Right lobe of liver (tissue), 6 donors: ENCODE measurements around the gene SEMA6B. TPM values are rescaled to one million over a fixed set of nuclear protein-coding genes. Genes with fewer than 3 reads are reported as not detected.

Experiments
- ATAC-seq, 4 donors: fragments of 200-7000 bp; cut with Tn5 transposase; one replicate each; pipeline ENCODE4 v1.9.1; 2020; ENCODE audit warnings: mild to moderate bottlenecking in 4 of 4, moderate library complexity in 4 of 4
- DNase-seq, 3 donors: peaks; one replicate each; pipeline ENCODE4 v3.0.0-alpha.2; 2020
- H3K27ac ChIP-seq, 3 donors: fragments of 200-600 bp; one replicate each; pipeline ENCODE4 v1.8.0; 2022
- H3K27me3 ChIP-seq, 2 donors: fragments of 200-600 bp; one replicate each; pipeline ENCODE4 v1.8.0; 2022
- H3K36me3 ChIP-seq, 4 donors: fragments of 200-600 bp; sonication (generic) in 1 of 4; one replicate each; pipeline versions ENCODE4 v1.5.1 to v1.8.0; 2017 to 2022; ENCODE audit warnings: control low read depth in 1 of 4
- H3K4me1 ChIP-seq, 4 donors: fragments of 200-600 bp; sonication (generic) in 1 of 4; one replicate each; pipeline versions ENCODE4 v1.5.1 to v1.8.0; 2017 to 2022; ENCODE audit warnings: control low read depth in 1 of 4
- H3K4me3 ChIP-seq, 3 donors: fragments of 200-600 bp; one replicate each; pipeline ENCODE4 v1.8.0; 2022
- H3K9me3 ChIP-seq, 4 donors: fragments of 200-600 bp; sonication (generic) in 1 of 4; one replicate each; pipeline versions ENCODE4 v1.5.1 to v1.8.0; 2017 to 2022; ENCODE audit warnings: control low read depth in 1 of 4
- POLR2A ChIP-seq: fragments of 450-650 bp; IDR thresholded peaks from one replicate; pipeline ENCODE4 v1.6.1; 2017; ENCODE audit warnings: antibody characterized with exemption, mild to moderate bottlenecking
- WGBS: methylation state at CpG from one replicate; pipeline ENCODE4 v1.1.6; 2018; ENCODE audit warnings: low coverage, low lambda C conversion rate; ENCODE audit not compliant: insufficient coverage; ENCODE audit errors: missing lambda C conversion rate; 5-methylcytosine and 5-hydroxymethylcytosine counted together
- intact Hi-C, 2 donors: fragments of 100-400 bp; cut with DNase I; formaldehyde crosslinking; loops; one replicate each; pipeline versions ENCODE4 v1.11.2 to v1.14.1; 2022
- total RNA-seq, 6 experiments: library from RNA; depleted of rRNA in 2 of 6; stranded (reverse); fragments of >200 nt in 2 of 6; fragmentation: NEBNext Ultra II Directional in 3 of 6; extraction: Animal tissue kit (Norgen Biotek cat#: 25700) in 3 of 6; gene quantifications; one replicate each; pipeline versions ENCODE4 v1.1.0 to v1.2.4, GENCODE V29; 2016 to 2023
- TF ChIP-seq, protein P1 (sequence below), 4 donors: fragments of 200-600 bp in 3 of 4; fragments of 450-650 bp in 1 of 4; IDR thresholded peaks; one replicate each; pipeline versions ENCODE4 v1.5.1 to v1.8.0; 2016 to 2022; ENCODE audit warnings: antibody characterized with exemption in 4 of 4, mild to moderate bottlenecking in 2 of 4
- donor health status: DM: no; HTN: yes; CAD: no.
- donor health status: DM: no; HTN: no; CAD: no.
- donor health status: DM: no; HTN: no; CAD: no.
- donor health status: DM: no; HTN: yes; CAD: no.
- donor health status: DM: no; HTN: yes; CAD: no.

Gene SEMA6B
- total RNA-seq, 6 experiments from 2014 or later = 1.0 to 6.5 (median 2.3) TPM

DNA sequence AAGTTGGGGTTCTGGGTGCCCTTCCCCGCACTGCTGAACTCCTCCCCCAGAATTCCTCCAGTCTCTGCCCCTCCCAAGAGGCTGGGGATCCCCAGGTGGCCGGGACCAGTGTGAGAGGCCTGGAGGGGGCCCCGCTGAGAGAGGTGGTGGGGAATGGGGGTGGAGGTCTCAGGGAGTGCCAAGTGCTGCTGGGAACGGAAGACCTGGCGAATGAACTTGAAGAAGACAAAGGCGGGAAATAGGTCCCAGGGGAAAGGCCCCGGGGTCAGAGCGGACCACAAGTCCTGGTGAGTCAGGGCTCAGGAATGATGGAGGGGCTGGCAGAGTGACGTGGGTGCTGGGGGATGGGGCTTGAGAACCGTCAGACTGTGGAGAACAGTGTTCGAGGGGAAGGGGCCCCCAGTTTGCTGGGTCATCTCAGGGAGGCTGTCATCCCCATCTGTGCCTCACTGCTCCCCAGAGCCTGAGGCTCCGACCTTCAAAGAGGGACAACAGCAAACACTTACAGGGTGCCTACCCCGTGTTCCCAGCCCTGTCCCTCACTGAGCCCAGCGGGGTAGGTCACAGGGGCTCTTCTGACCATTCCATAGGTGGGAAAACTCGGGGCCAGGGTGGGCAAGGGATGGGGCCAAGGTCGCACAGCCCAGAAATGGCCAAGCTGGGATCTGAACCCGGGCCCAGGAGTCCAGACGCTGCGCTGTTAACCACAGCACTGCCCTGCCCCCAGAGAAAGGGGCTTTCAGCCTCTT is 16.0 kb upstream of the SEMA6B start:
- H3K4me1 ChIP-seq = no peaks in the 10 kb centered on the region
- WGBS = 24% methylated on average over 8 of the region's 19 CpGs
- intact Hi-C loops = loop anchor here (5.0 kb wide), 2 partner anchors 57 to 62 kb away; partner anchors contain the start of gene TNFAIP8L1 (in 1 of the 2)
- peak overlapping the region in 1 of 3 donors; percentile 33 for H3K27ac ChIP-seq
- DNase-seq (peak in 1 of 3 donors; percentile 72), ATAC-seq (peak; percentile 30 to 78 (median 54))
- no peaks in the 10 kb centered on the region for H3K36me3 ChIP-seq
- H3K4me3 ChIP-seq = no peak overlapping the region
- TF ChIP-seq POLR2A = no peak
- TF ChIP-seq, protein P1, sequence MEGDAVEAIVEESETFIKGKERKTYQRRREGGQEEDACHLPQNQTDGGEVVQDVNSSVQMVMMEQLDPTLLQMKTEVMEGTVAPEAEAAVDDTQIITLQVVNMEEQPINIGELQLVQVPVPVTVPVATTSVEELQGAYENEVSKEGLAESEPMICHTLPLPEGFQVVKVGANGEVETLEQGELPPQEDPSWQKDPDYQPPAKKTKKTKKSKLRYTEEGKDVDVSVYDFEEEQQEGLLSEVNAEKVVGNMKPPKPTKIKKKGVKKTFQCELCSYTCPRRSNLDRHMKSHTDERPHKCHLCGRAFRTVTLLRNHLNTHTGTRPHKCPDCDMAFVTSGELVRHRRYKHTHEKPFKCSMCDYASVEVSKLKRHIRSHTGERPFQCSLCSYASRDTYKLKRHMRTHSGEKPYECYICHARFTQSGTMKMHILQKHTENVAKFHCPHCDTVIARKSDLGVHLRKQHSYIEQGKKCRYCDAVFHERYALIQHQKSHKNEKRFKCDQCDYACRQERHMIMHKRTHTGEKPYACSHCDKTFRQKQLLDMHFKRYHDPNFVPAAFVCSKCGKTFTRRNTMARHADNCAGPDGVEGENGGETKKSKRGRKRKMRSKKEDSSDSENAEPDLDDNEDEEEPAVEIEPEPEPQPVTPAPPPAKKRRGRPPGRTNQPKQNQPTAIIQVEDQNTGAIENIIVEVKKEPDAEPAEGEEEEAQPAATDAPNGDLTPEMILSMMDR (IDR thresholded peaks at IDR 0.05) = no peak
- H3K9me3 ChIP-seq = no peaks in the 10 kb centered on the region
- peaks cover 0 to 3% of the 10 kb centered on the region in 2 donors for H3K27me3 ChIP-seq

DNA sequence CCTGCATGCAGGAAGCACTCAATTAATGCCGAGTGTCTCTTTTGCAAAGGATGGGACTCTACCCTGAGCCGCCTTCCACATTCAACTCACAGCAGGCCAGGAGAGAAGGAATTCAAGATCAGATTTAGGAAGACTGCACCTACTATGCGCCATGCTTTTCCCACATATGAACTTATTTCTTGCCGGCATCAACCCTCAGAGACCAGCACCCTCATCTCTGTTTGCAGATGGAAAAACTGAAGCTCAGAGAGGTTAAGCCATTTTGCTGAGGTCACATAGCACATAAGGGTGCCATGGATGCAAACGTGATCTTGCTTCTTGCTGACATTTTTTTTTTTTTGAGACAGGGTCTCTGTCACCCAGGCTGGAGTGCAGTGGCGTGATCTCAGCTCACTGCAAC is 14.2 kb upstream of the SEMA6B start:
- ATAC-seq (no peak), DNase-seq (no peak)
- Histone ChIP-seq H3K27me3 (no peaks in the 10 kb centered on the region), H3K27ac (no peak overlapping the region), H3K9me3 (no peaks in the 10 kb centered on the region), H3K4me3 (no peak overlapping the region), H3K4me1 (no peaks in the 10 kb centered on the region), H3K36me3 (no peaks in the 10 kb centered on the region)
- intact Hi-C loops = no loop called here
- WGBS = 62% methylated on average over 6 of the region's 6 CpGs
- TF ChIP-seq, protein P1 (IDR thresholded peaks at IDR 0.05) = no peak
- TF ChIP-seq POLR2A = no peak

DNA sequence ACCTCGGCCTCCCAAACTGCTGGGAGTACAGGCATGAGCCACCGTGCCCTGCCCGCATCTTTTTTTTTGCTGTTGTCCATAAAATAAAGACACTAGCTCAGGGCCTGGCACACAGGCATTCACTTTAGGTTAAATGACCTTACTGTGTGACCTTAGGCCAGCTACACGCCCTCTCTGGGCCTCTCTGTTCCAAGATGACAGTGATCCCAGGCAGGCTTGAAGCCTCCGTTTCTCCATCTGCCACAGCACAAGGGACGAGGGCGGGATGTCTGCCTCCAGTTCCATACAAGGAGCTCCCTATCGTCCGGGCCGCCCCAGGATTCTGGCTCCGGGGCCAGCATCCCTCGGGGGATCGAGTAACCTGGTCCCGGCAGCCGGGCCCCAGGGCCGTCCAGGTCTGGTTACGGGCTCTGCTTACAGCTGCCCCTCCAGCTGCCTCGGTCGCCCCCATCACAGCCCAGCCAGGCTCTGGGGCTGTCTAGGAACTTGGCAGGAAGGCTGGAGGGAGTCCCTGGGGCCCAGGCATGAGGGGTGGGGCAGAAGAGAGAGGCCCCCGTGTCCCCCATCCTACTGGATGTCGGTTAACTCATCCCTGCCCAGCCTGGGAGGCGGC is 11.9 kb upstream of the SEMA6B start:
- Histone ChIP-seq H3K36me3 (no peaks in the 10 kb centered on the region), H3K9me3 (no peaks in the 10 kb centered on the region), H3K4me3 (no peak overlapping the region), H3K27ac (no peak overlapping the region), H3K4me1 (no peaks in the 10 kb centered on the region), H3K27me3 (no peaks in the 10 kb centered on the region)
- intact Hi-C loops = no loop called here
- 69% methylated on average over 6 of the region's 22 CpGs for WGBS
- DNase-seq = no peak
- TF ChIP-seq, protein P1 (IDR thresholded peaks at IDR 0.05) = no peak
- no peak for TF ChIP-seq POLR2A
- no peak for ATAC-seq

DNA sequence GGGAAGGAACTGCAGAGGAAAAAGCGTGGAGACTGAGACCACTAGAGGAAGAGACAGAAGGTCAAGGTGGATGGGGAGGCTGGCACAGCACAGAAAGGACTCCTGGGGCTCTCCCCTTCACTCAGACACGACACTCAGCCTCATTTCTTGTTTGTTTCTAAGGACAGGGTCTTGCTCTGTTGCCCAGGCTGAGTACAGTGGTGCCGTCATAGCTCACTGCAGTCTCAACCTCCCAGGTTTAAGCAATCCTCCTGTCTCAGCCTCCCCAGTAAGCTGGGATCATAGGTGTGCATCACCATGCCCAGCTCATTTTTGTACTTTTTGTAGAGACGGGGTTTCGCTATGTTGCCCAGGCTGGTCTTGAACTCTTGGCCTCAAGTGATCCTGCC is 11.4 kb upstream of the SEMA6B start:
- intact Hi-C loops = no loop called here
- ATAC-seq = no peak

More for the DNA sequence above, 11.4 kb upstream of the SEMA6B start:
- no peak overlapping the region for H3K27ac ChIP-seq
- no peaks in the 10 kb centered on the region for H3K4me1 ChIP-seq
- no peak for DNase-seq
- TF ChIP-seq, protein P1 (IDR thresholded peaks at IDR 0.05) = no peak
- TF ChIP-seq POLR2A = no peak
- no peak overlapping the region for H3K4me3 ChIP-seq
- no peaks in the 10 kb centered on the region for H3K27me3 ChIP-seq
- 86% methylated on average over 3 of the region's 5 CpGs for WGBS
- H3K36me3 ChIP-seq = no peaks in the 10 kb centered on the region
- H3K9me3 ChIP-seq = no peaks in the 10 kb centered on the region
